ENCODE measurements around the gene STK24. TPM values are rescaled to one million over a fixed set of nuclear protein-coding genes. Genes with fewer than 3 reads are reported as not detected.

Gene STK24
- total RNA-seq, 1 donor from 2014 or later: 62.7 TPM

DNA sequence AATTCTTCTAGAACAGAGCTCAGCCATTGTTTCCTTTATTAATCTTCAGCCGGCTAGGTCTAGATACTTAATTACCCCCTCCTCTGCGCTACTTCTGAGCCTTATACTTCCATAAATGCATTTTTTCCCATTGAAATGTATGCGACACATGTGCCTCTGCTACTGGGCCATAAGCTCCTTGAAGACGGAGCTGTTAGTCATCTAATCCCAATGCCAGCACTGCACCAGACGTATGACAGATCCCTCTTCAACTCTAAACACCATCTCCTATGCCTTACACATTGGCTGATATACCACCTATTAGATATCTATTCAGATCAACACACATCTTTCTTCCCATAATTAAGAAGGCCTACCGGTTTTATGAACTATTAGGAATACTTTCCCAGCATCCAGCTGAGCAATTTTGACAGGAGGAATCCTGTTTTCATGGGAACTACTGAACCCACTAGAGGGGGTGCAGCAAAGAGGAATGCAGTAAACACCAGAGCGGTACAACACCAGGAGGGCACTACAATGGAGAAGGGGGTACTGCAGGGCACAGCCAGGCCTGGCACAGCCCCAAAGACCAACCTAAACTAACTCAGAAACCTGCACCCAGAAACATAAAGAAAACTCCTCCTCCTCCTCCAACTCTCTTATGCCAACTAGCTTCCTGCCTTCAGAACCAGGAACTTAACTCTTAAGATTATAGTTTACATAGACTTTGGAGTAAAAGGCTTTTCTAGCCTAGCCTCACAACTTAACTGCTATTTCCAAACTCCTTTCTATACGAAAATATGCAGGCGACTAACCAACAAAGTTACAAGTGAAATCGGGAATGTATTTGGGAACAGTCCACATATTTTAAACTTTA lies 18.7 kb downstream of the STK24 start:
- no peak for DNase-seq (ENCODE audit: low spot score)

DNA sequence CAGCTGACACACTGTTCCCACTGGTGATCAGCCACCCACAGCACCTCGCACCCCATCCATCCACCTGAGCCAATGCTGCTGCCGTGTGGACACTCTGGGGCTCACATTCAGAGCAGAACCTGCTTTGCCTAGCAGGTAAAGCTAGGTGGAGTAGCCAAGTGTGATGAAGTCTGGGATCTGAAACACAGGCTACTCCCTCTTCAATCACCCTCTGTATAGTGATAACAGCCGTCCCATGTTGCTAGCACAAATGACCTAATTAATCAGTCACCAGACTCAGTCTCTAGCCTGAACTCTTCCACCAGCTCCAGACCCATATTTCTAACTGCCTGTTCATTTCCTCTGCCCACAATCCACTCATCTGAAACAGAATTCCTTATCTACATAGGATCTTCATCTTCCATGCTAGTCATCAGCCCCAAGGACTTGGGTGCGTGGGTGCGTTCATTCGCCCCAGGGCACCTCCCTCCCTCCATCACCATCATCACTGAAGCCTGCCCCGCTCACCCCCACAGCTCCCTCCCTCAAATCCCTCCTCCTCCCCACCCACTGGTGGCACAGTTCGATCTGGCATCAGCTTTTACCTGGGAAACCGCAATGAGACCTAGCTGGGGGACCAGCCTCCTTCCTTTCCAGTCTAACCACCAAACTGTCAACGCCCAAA lies 19.8 kb downstream of the STK24 start:
- no peak for DNase-seq (ENCODE audit: low spot score)

DNA sequence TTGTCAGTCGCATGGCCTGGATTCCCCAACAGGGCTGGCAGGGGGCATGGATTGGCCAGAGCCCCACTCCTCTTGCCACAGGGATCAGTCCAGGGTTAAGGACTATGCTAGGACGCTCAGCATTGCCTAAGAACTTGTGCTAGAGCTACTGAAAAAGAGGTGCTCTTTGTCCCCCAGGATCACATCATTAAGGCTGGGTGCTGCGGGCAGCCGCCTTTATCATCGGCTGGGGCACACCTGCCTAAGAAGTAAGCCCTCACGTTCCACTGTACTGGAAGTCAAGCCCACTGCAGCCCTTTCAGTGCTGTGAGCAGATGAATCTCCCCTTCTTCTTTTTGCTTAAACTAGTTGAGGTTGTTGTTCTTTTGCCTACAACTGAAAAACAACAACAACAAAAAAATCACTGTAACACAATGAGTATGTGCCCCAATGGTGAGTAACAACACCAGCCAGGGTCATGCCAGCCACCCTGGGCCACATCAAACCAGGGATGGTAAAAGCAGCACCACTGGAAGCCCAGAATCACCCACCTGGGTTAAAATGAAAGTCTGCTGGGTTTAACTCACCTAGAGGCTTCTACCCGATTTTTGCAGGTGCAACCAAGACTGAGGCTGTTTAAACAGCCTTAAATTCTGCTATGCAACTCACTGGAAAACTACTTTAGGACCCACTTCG lies 20.6 kb downstream of the STK24 start:
- DNase-seq (ENCODE audit: low spot score): no peak

DNA sequence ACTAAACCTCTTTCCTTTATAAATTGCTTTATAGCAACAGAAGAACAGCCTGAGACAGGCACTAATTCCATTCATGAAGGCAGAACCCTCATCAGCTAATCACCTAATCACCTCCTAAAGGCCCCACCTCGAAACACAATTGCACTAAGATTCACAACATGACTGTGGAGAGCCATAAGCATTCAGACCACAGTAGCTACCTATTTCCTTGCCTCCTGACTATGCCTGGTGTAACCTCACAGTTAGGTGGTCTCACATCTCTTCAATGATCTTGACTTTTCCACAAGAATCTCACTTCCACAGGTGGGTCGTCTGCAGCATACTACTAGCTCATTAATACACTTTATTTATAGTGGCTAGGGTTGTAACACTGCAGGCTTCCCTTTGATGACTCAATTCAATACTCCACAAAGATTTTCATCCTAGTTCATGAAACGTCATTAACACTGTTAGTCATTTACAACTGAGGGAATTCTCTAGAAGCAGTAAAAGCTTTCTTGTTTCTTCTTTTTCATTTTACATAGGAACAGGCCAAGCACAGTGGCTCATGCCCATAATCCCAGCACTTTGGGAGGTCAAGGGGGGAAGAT lies 27.1 kb downstream of the STK24 start:
- DNase-seq (ENCODE audit: low spot score): no peak

DNA sequence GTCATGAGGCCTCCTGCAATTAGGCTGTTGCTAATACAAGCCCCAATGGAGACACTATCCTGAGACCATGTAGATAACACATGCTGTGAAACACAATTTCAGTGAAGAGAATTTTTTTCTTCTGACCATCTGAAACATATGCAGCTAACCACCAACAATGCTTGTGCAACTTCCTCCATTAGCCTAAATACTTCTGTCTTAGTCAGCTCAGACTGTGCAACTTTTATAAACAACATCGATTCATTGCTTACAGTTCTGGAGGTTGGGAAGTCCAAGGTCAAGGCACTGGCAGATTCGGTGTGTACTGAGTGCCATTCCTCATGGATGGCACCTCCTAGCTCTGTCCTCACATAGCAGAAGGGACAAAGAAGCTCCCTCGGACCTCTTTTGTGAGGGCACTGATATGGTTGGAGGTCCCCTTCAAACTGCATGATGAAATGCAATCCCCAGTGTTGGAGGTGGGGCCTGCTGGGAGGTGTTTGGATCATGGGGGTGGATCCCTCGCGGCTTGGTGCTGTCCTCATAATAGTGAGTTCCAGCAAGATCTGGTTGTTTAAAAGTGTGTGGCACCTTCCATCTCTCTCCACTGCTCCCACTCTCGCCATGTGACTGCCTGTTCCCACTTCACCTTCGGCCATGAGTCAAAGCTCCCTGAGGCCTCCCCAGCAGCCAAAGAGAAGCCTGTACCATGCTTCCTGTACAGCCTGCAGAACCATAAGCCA lies 27.7 kb downstream of the STK24 start:
- no peak for DNase-seq (ENCODE audit: low spot score)

DNA sequence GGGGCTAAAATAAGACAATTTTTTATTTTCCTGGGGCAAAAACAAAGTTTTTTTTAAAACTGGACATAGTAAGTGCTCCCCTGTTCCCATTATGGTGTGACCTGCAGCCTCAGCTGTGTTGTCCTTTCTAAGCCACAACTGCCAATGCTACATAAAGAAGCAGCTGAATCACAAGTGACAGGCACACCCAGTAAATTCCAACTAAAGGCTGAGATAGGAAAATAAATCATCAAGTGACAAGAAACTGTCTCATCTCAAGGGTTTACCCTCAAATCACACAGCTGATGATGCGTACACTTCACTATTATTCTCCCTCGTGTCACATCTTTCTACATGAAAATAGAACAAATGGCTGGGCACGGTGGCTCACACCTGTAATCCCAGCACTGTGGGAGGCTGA lies 28.7 kb downstream of the STK24 start:
- DNase-seq (ENCODE audit: low spot score): no peak

DNA sequence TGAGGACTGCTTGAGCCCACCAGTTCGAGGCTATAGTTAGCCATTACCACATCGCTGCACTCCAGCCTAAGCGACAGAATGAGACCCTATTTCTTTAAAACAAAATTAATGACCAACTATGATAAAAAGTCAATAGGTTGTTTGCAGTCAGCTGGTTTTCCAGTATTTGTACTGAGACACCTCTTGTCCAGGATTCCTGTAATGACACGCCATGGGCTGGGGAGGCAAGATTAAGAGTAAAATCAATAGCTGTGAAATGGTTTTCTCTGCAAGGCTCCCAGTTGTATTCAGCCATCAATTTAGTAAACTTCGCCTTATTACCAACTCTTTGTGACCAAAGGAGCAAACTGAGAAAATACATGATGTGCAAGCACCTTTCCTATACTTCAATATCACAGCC lies 29.5 kb downstream of the STK24 start:
- DNase-seq (ENCODE audit: low spot score): no peak

DNA sequence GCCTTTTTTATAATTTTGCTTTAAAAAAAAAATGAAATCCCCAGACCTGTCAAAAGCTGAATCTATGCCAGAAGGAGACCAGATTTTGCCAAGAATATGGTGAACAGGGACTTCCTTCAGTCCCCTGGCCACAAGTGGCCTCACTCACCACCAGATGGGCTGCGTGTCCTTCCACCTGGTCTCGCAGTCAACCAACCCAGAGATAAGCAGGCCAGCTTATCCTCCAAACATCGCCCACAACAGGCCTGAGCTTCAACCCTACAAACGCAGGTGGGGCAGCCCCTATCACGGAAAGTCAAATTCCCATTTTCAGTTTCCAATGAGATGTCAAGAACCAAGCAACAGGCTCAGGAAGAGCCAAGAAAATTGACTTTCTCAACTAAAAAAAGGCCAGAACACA lies 30.5 kb downstream of the STK24 start:
- DNase-seq (ENCODE audit: low spot score): no peak

DNA sequence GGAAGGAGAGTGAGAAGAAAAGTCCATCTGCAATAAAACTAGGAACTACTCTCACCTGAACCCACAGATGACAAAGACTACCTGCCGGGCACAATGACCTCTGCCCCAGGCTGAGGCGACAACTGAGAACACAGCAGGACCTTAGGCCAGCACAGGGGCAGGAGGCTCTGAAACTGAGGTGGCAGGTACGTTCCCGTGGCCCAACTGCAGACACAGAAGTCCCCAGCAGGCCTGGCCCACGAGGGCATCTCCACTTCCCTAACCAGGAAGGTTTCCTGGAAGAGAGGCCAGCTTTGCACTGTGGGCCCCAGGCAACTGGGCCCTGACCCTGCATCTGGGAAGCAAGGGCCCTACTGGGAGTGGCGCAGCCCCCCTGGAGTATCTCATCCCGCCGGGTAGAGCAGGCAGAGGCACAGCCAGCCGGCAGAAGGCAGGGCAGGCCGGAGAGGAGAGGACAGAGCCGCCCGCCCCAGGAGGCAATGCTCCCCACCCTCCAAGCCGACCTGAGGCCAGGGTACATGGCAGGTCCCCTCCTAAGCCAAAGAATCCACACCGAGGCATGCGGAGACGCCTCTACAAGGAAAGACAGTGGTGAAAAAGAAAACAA lies 32.7 kb downstream of the STK24 start:
- no peak for DNase-seq (ENCODE audit: low spot score)

DNA sequence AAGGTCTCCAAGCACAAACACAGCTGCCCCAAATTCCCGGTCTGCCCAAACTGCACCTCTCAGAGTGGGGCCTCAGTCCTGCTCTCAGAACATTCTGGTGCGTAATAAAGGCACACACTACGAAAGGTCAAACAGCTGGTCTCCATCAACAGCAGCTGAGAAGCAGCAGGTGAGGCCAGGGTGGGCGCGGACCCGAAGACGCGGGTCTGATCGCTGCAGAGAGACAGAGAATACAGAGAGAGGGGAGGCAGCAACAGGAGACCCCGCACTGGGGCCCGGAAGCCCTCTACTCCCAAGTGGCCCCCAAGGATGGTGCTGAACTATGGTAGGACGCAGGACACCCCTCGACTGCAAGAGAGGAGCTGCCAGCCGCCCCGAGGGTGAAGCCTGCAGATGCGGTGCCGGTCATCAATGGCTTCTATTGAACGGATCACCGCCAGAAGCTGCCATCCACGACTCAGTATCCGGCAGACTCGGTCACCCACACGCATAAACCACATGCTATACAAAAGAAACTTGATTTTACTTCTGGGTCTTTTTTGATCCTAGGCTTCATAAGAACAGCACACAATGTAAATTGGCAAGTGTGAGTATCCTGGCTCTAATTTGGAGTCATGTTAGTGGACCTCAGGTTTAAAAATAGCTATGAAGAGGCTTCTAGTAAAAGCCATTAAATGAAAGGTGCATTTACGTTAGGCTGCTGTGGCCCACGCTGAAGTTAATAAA lies 33.4 kb downstream of the STK24 start:
- no peak for DNase-seq (ENCODE audit: low spot score)

DNA sequence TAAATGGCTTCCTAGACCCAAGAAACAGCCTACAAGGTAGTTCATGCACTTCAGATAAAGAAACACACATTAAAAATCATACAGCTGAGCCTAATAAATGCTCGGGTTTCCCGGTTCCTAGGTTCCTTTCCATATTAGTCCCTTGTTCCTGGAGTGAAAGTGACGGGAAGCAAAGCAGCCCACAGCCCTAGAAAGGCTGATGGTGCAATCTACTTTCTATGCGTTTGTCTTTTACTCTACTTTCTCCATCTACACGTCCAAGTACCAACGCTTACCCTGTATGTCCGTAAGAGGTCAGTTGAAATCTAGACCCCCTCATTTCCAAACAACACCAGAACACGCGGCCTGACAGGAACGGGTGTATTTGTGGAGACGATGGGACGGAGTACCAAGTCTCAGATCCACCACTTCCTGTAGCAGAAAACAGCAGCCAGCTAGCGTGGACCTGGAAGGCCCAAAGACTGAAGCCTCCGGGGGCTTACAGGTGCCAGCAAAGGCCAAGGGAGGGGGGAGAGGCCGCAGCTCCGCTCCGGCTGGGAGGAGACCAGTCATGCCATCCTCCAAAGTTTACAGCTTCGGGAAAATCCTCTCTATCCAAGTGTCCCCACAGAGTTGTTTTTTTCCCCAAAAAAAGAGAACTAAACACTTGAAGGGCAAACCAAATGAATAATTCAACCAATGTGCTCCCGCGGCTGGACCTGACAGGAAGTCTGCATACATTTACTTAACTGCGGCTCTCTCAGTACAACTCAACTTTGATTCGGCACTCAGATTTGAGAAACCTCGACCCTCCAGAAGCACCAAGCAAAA lies 34.1 kb downstream of the STK24 start:
- DNase-seq (ENCODE audit: low spot score): no peak

DNA sequence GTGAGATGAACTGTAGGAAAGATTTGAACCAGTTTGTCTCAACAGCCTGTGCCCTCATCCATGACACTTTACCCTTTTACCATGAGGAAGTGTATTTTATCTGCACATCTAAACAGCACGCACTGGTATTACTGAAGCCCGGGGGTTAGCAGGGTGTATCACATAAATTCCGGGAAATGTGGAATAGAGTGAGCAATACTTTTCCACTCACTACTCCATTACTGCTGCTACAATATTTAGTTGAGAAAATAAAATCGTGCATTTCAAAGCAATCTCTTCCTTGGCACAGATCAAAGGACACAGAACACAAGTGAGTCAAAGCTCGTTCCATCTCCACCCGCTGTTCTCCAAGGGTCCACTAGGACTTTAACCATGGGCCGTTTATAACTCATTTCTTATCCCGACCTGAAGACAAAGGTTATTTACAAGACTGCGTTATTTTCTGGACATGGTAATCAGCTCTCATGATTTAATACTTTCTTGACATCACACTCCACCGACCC lies 35.2 kb downstream of the STK24 start:
- DNase-seq (ENCODE audit: low spot score): no peak

DNA sequence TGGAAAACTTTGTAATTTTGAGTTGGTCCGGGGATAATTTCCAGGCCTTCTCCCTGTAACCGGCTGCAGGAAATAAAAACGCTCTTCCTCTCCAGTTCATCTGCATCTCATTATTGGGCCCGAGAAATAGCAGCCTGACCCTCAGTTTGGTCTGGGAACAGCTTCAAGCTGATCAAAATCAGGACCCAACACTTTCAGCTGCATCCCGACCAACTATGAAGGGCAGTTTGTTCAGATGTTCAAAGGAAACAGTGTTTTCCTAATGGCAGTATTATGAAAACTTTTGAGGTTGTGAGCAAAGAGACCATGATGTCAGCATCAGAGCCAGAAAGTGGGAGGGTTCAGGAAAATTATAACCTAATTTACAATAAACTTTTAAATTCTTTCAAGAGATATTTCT lies 35.7 kb downstream of the STK24 start:
- DNase-seq (ENCODE audit: low spot score): no peak

DNA sequence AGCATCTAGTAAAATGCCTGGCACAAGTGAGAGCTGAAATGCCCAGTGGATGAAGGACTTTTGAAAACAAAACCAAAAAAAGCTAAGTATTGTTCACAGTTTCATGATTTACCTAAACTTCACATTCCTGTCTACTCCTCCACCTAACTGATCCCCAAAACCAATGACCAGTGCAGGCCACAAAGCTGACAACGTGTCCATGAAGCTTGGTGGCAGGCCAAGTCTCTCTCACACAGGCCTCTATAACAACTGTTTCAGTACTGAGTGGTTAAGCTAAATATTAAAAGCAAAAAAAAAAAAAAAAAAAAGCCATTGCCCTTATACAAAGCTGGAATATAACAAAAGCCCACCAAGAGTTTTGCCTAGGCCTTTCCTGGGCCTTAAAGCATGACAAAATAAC lies 36.4 kb downstream of the STK24 start:
- DNase-seq (ENCODE audit: low spot score): no peak

DNA sequence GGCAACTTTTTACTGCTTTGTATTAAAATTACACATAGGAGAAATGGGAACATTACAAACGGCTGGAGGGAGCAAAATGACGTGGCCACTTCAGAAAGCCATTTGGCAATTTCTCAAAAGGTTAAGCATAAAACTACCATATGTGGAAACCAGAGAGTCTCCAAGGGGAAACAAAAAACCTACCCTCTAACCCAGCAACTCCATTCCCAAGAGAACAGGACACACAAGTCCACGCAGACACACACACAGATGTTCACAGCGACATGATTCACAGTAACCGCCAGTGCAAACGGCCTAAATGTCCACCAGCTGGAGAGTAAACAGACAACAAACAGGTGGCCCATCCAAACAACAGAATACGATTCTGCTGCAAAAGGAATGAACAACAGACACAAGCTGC lies 37.2 kb downstream of the STK24 start:
- no peak for DNase-seq (ENCODE audit: low spot score)

DNA sequence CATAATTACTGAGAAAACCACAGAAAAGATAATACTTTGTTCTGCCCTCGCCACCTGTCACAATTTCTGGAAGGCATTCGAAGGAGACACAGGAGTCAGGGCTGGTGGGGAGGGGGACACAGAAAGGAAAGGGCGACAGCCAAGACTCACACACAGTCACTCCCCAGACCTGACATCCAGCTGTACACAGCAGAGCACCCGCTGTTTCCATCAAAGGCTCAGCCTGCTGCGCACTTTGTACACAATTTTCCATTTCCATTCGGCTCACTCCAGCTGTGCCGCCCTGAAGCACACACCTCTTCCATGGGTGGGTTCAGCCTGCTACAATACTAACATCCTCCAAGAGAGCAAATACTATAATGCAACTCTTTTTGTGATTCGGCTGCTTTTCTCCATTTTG lies 38.0 kb downstream of the STK24 start:
- no peak for DNase-seq (ENCODE audit: low spot score)

DNA sequence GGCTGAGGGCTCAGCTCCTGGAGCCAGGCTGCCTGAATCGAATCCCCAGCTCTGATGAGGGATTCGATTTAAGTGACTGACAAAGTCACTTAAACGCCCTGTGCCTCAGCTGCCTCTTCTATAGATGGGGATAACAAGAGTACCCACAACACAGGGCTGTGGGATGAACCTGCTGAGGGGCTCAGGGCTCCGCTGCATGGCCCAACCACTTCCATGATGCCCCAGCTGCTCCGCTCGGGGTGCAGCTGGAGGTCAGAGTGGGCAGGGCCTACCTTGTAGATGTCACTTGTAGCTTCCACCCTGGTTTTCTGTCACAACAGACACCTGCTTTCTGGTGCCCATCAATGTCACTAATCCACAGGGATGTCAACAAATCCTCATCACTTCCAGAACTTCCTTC lies 39.2 kb downstream of the STK24 start:
- DNase-seq (ENCODE audit: low spot score): no peak

DNA sequence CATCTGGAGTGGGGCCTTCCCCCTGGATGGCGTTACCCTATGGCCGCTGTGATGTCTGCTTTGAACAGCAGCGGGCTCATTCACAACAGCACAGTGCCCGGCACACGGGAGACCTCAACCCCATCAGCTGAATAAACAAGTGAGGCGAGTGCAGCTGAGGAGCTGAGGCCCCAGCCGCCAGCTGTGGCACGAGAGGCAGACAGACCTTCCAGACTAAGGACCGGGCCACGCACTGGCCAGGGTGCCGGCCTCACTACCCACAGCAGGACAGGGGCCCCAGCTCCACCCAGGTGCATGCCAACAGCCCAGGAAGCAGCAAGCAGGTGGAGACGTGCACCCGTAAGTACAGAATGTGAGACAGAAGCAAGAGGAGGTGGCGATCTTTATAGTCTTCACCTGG lies 39.6 kb downstream of the STK24 start:
- no peak for DNase-seq (ENCODE audit: low spot score)

DNA sequence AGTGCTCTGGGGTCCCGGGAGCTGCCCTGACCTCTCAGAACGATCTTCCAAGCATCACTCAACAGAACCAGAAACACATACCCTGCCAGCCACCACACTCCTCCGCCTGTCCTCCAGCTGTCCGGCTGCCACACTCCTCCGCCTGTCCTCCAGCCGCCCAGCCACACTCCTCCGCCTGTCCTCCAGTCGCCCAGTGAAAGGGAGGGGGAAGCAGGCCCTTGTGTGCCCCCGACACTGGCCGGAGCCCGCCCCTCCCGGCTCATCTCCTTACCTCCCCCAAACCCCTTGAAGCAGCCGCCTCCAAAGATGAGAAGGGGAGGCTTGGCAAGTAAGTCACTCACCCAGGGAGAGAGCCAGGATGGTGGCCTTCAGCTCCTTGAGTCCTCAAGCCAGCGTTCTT lies 40.2 kb downstream of the STK24 start:
- no peak for DNase-seq (ENCODE audit: low spot score)

Data from mesenteric fat pad (tissue), 1 donor.